VCaP (cell line): ENCODE measurements around the gene IRF9.

Experiments
- H3K27ac ChIP-seq: fragments of 450-650 bp; 2 replicates; pipeline ENCODE4 v1.5.1; 2017
- CTCF ChIP-seq: fragments of 450-650 bp; conservative IDR thresholded peaks from 2 replicates; pipeline ENCODE4 v1.5.1; 2017; ENCODE audit warnings: mild to moderate bottlenecking, moderate library complexity

IRF9 gene

GRCh38 chr14:24164518-24164991 lies 3.5 kb downstream of the IRF9 start:
- no peak overlapping the region for H3K27ac ChIP-seq
- TF ChIP-seq CTCF = no peak

GRCh38 chr14:24165785-24166184 lies 4.7 kb downstream of the IRF9 start:
- TF ChIP-seq CTCF = no peak
- H3K27ac ChIP-seq = no peak overlapping the region

GRCh38 chr14:24167469-24168114 lies 6.5 kb downstream of the IRF9 start:
- H3K27ac ChIP-seq = no peak overlapping the region
- no peak for TF ChIP-seq CTCF

- H3K27ac ChIP-seq = no peak within 1 kb of the TSS
- TF ChIP-seq CTCF = no peak
These were observed 10.6 kb downstream of the IRF9 start, which contains the start of gene REC8 for GRCh38 chr14:24171422-24172260. REC8 (plus strand) TSS chr14:24172080; CDS start chr14:24172553, 473 bp downstream.

GRCh38 chr14:24172261-24172860 lies 11.3 kb downstream of the IRF9 start:
- no peak for TF ChIP-seq CTCF
- H3K27ac ChIP-seq = no peak overlapping the region

GRCh38 chr14:24172871-24173281 lies 11.8 kb downstream of the IRF9 start:
- no peak for TF ChIP-seq CTCF
- no peak overlapping the region for H3K27ac ChIP-seq

GRCh38 chr14:24176599-24176998 lies 15.5 kb downstream of the IRF9 start:
- TF ChIP-seq CTCF = no peak

More at GRCh38 chr14:24176599-24176998, 15.5 kb downstream of the IRF9 start:
- H3K27ac ChIP-seq = no peak overlapping the region
